OCI-LY1 (cell line): ENCODE measurements around the gene SETD9.

Experiments
- CTCF ChIP-seq: fragments of 200-600 bp; sonication (generic), shearing (Covaris generic); IDR thresholded peaks from 2 replicates; pipeline ENCODE4 v1.5.1; 2017; ENCODE audit warnings: mild to moderate bottlenecking, antibody characterized with exemption, low read length, moderate library complexity, mixed read lengths
- EZH2 ChIP-seq: fragments of 200-600 bp; sonication (generic), shearing (Covaris generic); IDR thresholded peaks from 2 replicates; pipeline ENCODE4 v1.8.0; 2017; ENCODE audit warnings: borderline replicate concordance, mixed run types, mild to moderate bottlenecking, antibody characterized with exemption, low read length, moderate library complexity, mixed read lengths

DNA sequence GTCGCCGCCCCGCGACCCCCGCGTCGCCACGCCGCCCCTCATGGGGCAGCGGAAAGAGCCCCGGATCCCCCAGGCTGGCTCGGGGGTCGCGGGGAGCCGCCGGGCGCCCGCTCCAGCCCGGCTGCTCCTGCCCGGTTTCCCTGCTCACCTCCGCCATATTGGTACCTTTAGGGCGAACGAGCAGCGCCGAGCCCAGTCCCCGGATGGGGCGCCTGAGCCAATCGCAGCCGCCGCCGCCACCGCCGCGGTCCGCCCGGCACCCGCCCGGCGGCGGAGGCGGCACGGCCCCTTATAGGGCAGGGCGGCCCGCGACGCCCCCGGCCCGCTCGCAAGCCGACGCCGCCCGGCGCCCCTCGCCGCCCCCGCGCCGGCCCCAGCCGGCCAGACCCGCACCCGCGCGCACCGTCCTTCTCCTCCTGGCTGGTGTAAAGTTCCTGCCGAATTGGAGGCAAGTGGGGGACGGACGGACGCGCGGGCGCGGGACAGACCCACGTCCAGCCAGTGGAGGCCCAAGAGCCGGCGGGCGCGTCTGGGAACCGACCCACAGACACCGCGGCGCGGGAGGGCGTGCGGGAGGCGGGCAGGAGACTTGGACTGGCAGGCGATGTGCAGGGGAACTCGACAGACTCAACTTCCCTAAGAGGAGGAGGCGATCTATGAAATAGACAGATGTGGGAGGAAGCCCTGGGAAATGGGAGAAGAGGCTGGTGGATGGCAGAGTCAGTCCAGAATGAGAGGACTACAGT is 42.7 kb downstream of the SETD9 start, which contains the start of gene MIER3:
- TF ChIP-seq EZH2 (no peak), CTCF (no peak)
